Liver (tissue), 9 donors: ENCODE measurements around the gene AADACL4. TPM values are rescaled to one million over a fixed set of nuclear protein-coding genes. Genes with fewer than 3 reads are reported as not detected.

ENCODE experiments used
- DNase-seq: peaks from one replicate; pipeline ENCODE4 v3.0.0-alpha.2; 2017; ENCODE audit warnings: low spot score
- H3K27ac ChIP-seq, 2 donors: one replicate each; pipeline ENCODE4 v1.7.0; 2013; ENCODE audit warnings: inconsistent platforms in 2 of 2, low read length in 2 of 2, control low read depth in 1 of 2, low read depth in 1 of 2, mild to moderate bottlenecking in 1 of 2
- H3K27me3 ChIP-seq, 4 donors: one replicate each; pipeline versions ENCODE4 v1.6.1 to v1.7.0; 2013; ENCODE audit warnings: low read length in 3 of 4, inconsistent platforms in 1 of 4, mild to moderate bottlenecking in 1 of 4, moderate library complexity in 1 of 4; ENCODE audit not compliant: control insufficient read depth in 4 of 4, insufficient read depth in 4 of 4
- H3K36me3 ChIP-seq, 4 donors: one replicate each; pipeline versions ENCODE4 v1.6.1 to v1.7.0; 2013; ENCODE audit warnings: low read length in 3 of 4, mild to moderate bottlenecking in 3 of 4, low read depth in 1 of 4, moderate library complexity in 1 of 4; ENCODE audit not compliant: control insufficient read depth in 4 of 4, insufficient read depth in 3 of 4
- H3K4me1 ChIP-seq, 4 donors: one replicate each; pipeline versions ENCODE4 v1.6.1 to v1.7.0; 2013; ENCODE audit warnings: low read length in 3 of 4, mild to moderate bottlenecking in 3 of 4, moderate library complexity in 1 of 4; ENCODE audit not compliant: control insufficient read depth in 4 of 4, insufficient read depth in 4 of 4
- H3K4me3 ChIP-seq, 3 donors: one replicate each; pipeline versions ENCODE4 v1.6.1 to v1.7.0; 2013; ENCODE audit warnings: low read length in 3 of 3, control low read depth in 1 of 3, low read depth in 1 of 3, mild to moderate bottlenecking in 1 of 3
- H3K9ac ChIP-seq, 2 donors: one replicate each; pipeline ENCODE4 v1.7.0; 2013; ENCODE audit warnings: low read length in 2 of 2, mild to moderate bottlenecking in 2 of 2, moderate library complexity in 2 of 2, control low read depth in 1 of 2, low read depth in 1 of 2
- H3K9me3 ChIP-seq, 4 donors: one replicate each; pipeline versions ENCODE4 v1.6.1 to v1.7.0; 2013; ENCODE audit warnings: low read length in 3 of 4; ENCODE audit not compliant: control insufficient read depth in 4 of 4
- EGR1 ChIP-seq, 2 donors: IDR thresholded peaks; 2 replicates each; pipeline ENCODE4 v1.6.1; 2016 to 2018; ENCODE audit warnings: antibody characterized with exemption in 2 of 2, low read depth in 2 of 2
- FOXA1 ChIP-seq: IDR thresholded peaks from 2 replicates; pipeline ENCODE4 v1.6.1; 2016; ENCODE audit warnings: antibody characterized with exemption
- FOXA2 ChIP-seq: IDR thresholded peaks from 2 replicates; pipeline ENCODE4 v1.6.1; 2016; ENCODE audit warnings: antibody characterized with exemption
- GABPA ChIP-seq, 2 donors: IDR thresholded peaks in 1 of 2; conservative IDR thresholded peaks in 1 of 2; 2 replicates each; pipeline ENCODE4 v1.6.1; 2016; ENCODE audit warnings: antibody characterized with exemption in 2 of 2, mild to moderate bottlenecking in 1 of 2, moderate library complexity in 1 of 2
- HNF4A ChIP-seq, 2 donors: conservative IDR thresholded peaks; 2 replicates each; pipeline ENCODE4 v1.6.1; 2016; ENCODE audit warnings: antibody characterized with exemption in 2 of 2, mild to moderate bottlenecking in 2 of 2
- HNF4G ChIP-seq: IDR thresholded peaks from 2 replicates; pipeline ENCODE4 v1.6.1; 2016; ENCODE audit warnings: antibody characterized with exemption
- JUND ChIP-seq, 2 donors: IDR thresholded peaks; 2 replicates each; pipeline ENCODE4 v1.6.1; 2016; ENCODE audit warnings: antibody characterized with exemption in 2 of 2
- NR2F2 ChIP-seq: IDR thresholded peaks from 2 replicates; pipeline ENCODE4 v1.6.1; 2016; ENCODE audit warnings: antibody characterized with exemption
- RAD21 ChIP-seq, 2 donors: IDR thresholded peaks; 2 replicates each; pipeline ENCODE4 v1.6.1; 2016; ENCODE audit warnings: antibody characterized with exemption in 2 of 2, mild to moderate bottlenecking in 2 of 2
- RXRA ChIP-seq, 2 donors: IDR thresholded peaks; 2 replicates each; pipeline ENCODE4 v1.6.1; 2017 to 2018; ENCODE audit warnings: antibody characterized with exemption in 2 of 2, mild to moderate bottlenecking in 1 of 2
- SP1 ChIP-seq: IDR thresholded peaks from 2 replicates; pipeline ENCODE4 v1.6.1; 2018; ENCODE audit warnings: antibody characterized with exemption, mild to moderate bottlenecking
- TAF1 ChIP-seq: conservative IDR thresholded peaks from 2 replicates; pipeline ENCODE4 v1.6.1; 2016; ENCODE audit warnings: antibody characterized with exemption, mild to moderate bottlenecking
- YY1 ChIP-seq: IDR thresholded peaks from 2 replicates; pipeline ENCODE4 v1.6.1; 2016; ENCODE audit warnings: antibody characterized with exemption, mild to moderate bottlenecking
- WGBS: extraction: QIAGEN DNeasy Blood & Tissue Kit; methylation state at CpG from one replicate; pipeline ENCODE4 v1.1.7; 2013; 5-methylcytosine and 5-hydroxymethylcytosine counted together
- polyA plus RNA-seq, 2 donors: library from polyadenylated mRNA; stranded (reverse) in 1 of 2; unstranded in 1 of 2; fragments of 200-250 nt in 1 of 2; fragments of >200 nt in 1 of 2; fragmentation: Nextera tagmentation in 1 of 2; extraction: Ambion mirVana in 1 of 2; gene quantifications; one replicate each; pipeline versions ENCODE4 v1.2.1 to v1.2.3, GENCODE V29; 2013 to 2015
- total RNA-seq, 2 donors: library from RNA; depleted of rRNA; stranded (reverse); fragments of >200 nt; gene quantifications; one replicate each; pipeline ENCODE4 v1.2.3, GENCODE V29; 2014
- TF ChIP-seq, protein P1 (sequence below): IDR thresholded peaks from 2 replicates; pipeline ENCODE4 v1.6.1; 2016; ENCODE audit warnings: antibody characterized with exemption, mild to moderate bottlenecking
- TF ChIP-seq, protein P2 (sequence below): IDR thresholded peaks from 2 replicates; pipeline ENCODE4 v1.6.1; 2016; ENCODE audit warnings: antibody characterized with exemption
- TF ChIP-seq, protein P3 (sequence below): IDR thresholded peaks from 2 replicates; pipeline ENCODE4 v1.6.1; 2016; ENCODE audit warnings: antibody characterized with exemption
- TF ChIP-seq, protein P4 (sequence below): fragments of 150-350 bp; IDR thresholded peaks from 2 replicates; pipeline ENCODE4 v1.5.1; 2017; ENCODE audit warnings: improper control_type of control experiment, low read depth, low read length; ENCODE audit not compliant: missing input control
- TF ChIP-seq, protein P5 (sequence below): IDR thresholded peaks from 2 replicates; pipeline ENCODE4 v1.6.1; 2016; ENCODE audit warnings: antibody characterized with exemption
- donor health status: healthy.
- donor health status: healthy.
- donor health status: healthy.
- donor health status: healthy.
- donor health status: healthy.

Gene AADACL4
- total and polyA plus RNA-seq, 4 donors = not detected

DNA sequence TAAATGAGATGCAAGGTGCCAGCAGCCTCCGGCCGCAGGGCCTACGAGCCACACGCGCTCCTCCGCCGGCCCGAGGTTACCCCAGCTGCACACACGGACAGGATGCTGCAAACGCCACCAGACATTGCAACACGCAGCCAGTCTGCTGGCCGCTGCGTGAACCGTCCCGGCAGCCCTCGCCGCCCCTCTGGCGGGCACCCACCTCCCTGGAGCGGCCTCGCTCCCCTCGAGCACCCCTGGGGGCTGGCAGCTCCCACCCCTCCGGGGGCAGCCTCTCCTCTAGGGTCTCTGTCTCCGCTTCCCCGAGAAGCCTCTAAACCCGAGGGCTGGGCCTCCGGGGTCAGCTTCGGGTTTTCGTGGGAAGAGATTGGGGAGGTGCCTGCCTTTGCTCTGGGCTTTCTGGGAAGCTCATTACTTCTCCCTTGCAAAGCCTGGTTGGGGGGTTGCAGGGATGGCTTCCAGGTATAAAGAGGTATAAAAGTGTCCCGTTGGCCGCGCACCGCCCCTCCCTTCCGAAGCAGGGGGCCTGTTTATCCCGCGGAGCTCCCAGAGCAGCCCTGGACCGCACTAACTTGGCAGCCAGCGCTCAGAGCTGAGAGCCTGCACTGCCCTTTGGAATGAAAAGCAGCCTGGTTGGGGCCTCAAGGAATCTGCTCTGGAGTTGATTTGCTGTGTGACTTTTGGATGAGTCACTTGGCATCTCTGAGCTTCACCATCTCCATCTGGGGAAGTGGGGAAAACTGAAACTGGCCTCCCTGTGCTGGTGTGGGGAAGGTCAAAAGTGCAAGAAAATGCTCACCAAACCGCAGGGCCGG, 47.7 kb upstream of the AADACL4 start (continued):
- TF ChIP-seq, protein P1, sequence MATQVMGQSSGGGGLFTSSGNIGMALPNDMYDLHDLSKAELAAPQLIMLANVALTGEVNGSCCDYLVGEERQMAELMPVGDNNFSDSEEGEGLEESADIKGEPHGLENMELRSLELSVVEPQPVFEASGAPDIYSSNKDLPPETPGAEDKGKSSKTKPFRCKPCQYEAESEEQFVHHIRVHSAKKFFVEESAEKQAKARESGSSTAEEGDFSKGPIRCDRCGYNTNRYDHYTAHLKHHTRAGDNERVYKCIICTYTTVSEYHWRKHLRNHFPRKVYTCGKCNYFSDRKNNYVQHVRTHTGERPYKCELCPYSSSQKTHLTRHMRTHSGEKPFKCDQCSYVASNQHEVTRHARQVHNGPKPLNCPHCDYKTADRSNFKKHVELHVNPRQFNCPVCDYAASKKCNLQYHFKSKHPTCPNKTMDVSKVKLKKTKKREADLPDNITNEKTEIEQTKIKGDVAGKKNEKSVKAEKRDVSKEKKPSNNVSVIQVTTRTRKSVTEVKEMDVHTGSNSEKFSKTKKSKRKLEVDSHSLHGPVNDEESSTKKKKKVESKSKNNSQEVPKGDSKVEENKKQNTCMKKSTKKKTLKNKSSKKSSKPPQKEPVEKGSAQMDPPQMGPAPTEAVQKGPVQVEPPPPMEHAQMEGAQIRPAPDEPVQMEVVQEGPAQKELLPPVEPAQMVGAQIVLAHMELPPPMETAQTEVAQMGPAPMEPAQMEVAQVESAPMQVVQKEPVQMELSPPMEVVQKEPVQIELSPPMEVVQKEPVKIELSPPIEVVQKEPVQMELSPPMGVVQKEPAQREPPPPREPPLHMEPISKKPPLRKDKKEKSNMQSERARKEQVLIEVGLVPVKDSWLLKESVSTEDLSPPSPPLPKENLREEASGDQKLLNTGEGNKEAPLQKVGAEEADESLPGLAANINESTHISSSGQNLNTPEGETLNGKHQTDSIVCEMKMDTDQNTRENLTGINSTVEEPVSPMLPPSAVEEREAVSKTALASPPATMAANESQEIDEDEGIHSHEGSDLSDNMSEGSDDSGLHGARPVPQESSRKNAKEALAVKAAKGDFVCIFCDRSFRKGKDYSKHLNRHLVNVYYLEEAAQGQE = peak; percentile 53
- TF ChIP-seq FOXA2 = no peak

DNA sequence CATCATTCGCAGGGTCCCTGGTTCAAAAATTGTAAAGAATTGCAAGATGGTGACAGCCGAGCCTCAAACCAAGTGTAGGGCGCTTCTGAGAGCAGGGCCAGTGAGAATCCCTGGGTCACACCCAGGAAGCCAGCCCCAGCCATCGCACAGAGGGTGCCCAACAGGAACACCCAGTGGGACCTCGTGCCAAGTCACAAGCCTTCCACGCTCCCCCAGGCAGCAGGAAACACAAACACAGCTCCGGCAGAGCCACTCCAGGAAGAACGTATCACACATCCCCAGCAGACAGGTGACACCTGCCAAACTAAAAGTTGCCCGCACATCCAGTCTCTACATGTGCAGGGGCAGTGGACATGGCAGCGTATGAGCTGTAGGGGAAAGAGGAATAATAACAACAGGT, 46.1 kb upstream of the AADACL4 start:
- DNase-seq = no peak
- no peaks in the 10 kb centered on the region for H3K27me3 ChIP-seq
- no peak overlapping the region for H3K4me3 ChIP-seq
- TF ChIP-seq, protein P2, sequence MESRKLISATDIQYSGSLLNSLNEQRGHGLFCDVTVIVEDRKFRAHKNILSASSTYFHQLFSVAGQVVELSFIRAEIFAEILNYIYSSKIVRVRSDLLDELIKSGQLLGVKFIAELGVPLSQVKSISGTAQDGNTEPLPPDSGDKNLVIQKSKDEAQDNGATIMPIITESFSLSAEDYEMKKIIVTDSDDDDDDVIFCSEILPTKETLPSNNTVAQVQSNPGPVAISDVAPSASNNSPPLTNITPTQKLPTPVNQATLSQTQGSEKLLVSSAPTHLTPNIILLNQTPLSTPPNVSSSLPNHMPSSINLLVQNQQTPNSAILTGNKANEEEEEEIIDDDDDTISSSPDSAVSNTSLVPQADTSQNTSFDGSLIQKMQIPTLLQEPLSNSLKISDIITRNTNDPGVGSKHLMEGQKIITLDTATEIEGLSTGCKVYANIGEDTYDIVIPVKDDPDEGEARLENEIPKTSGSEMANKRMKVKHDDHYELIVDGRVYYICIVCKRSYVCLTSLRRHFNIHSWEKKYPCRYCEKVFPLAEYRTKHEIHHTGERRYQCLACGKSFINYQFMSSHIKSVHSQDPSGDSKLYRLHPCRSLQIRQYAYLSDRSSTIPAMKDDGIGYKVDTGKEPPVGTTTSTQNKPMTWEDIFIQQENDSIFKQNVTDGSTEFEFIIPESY = peak; percentile 9
- TF ChIP-seq, protein P3, sequence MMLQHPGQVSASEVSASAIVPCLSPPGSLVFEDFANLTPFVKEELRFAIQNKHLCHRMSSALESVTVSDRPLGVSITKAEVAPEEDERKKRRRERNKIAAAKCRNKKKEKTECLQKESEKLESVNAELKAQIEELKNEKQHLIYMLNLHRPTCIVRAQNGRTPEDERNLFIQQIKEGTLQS = no peak
- TF ChIP-seq FOXA2 (peak; percentile 21), SP1 (peak; percentile 68), YY1 (peak; percentile 32), RXRA (IDR thresholded peaks at IDR 0.05) (peak; percentile 70 to 72), NR2F2 (no peak), JUND (IDR thresholded peaks at IDR 0.05) (no peak), TAF1 (no peak), EGR1 (IDR thresholded peaks at IDR 0.05; ENCODE audit: low read depth in 2 of 2) (no peak), FOXA1 (no peak), HNF4G (no peak), HNF4A (conservative IDR thresholded peaks at IDR 0.05) (peak; percentile 41 to 42), RAD21 (IDR thresholded peaks at IDR 0.05) (peak in 1 of 2 donors; percentile 46), GABPA (IDR thresholded peaks at IDR 0.05 in 1 of 2, conservative IDR thresholded peaks at IDR 0.05 in 1 of 2) (no peak)
- TF ChIP-seq, protein P4, sequence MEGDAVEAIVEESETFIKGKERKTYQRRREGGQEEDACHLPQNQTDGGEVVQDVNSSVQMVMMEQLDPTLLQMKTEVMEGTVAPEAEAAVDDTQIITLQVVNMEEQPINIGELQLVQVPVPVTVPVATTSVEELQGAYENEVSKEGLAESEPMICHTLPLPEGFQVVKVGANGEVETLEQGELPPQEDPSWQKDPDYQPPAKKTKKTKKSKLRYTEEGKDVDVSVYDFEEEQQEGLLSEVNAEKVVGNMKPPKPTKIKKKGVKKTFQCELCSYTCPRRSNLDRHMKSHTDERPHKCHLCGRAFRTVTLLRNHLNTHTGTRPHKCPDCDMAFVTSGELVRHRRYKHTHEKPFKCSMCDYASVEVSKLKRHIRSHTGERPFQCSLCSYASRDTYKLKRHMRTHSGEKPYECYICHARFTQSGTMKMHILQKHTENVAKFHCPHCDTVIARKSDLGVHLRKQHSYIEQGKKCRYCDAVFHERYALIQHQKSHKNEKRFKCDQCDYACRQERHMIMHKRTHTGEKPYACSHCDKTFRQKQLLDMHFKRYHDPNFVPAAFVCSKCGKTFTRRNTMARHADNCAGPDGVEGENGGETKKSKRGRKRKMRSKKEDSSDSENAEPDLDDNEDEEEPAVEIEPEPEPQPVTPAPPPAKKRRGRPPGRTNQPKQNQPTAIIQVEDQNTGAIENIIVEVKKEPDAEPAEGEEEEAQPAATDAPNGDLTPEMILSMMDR = no peak
- TF ChIP-seq, protein P5, sequence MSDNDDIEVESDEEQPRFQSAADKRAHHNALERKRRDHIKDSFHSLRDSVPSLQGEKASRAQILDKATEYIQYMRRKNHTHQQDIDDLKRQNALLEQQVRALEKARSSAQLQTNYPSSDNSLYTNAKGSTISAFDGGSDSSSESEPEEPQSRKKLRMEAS = peak; percentile 76
- TF ChIP-seq, protein P1 = no peak
- H3K4me1 ChIP-seq = peaks cover 34 to 91% (median 82%) of the 10 kb centered on the region in 4 donors
- H3K9ac ChIP-seq = no peak overlapping the region
- WGBS = 43% methylated on average over 10 of the region's 10 CpGs
- H3K36me3 ChIP-seq = no peaks in the 10 kb centered on the region
- H3K27ac ChIP-seq = peak overlapping the region; percentile 94 to 96
- no peaks in the 10 kb centered on the region for H3K9me3 ChIP-seq
